ENCODE data around the gene CSHL1. TPM values are rescaled to one million over a fixed set of nuclear protein-coding genes. Genes with fewer than 3 reads are reported as not detected.

Gene CSHL1
- polyA plus RNA-seq, 3 donors: not detected

- WGBS (ENCODE audit: insufficient coverage): 100% methylated on average over 7 of the region's 18 CpGs
- DNase-seq: no peak
- Histone ChIP-seq H3K9ac (ENCODE audit: insufficient read depth, low read length, poor library complexity, severe bottlenecking) (no peak overlapping the region), H3K27me3 (ENCODE audit: control insufficient read depth in 2 of 2, insufficient read depth in 2 of 2, low read length in 2 of 2) (no peaks in the 10 kb centered on the region), H4K20me1 (ENCODE audit: insufficient read depth, low read length) (no peaks in the 10 kb centered on the region), H3K4me1 (ENCODE audit: control insufficient read depth in 1 of 2, insufficient read depth in 2 of 2, low read length in 2 of 2) (peaks cover 9 to 10% of the 10 kb centered on the region in 2 donors), H3K4me3 (replicated peaks in 1 of 3; ENCODE audit: low read depth in 2 of 3, low read length in 3 of 3) (no peak overlapping the region), H3K36me3 (replicated peaks in 1 of 2; ENCODE audit: control insufficient read depth in 1 of 2, insufficient read depth in 2 of 2, low read length in 2 of 2) (no peaks in the 10 kb centered on the region), H3K27ac (ENCODE audit: low read depth in 1 of 2, low read length in 2 of 2) (no peak overlapping the region), H3K79me2 (ENCODE audit: insufficient read depth, low read length) (no peaks in the 10 kb centered on the region), H2AFZ (ENCODE audit: insufficient read depth, low read depth, low read length, poor library complexity, severe bottlenecking) (no peak overlapping the region), H3K9me3 (replicated peaks in 1 of 2; ENCODE audit: control insufficient read depth in 1 of 2, insufficient read depth in 1 of 2, low read length in 2 of 2) (no peaks in the 10 kb centered on the region), H3K4me2 (replicated peaks; ENCODE audit: extremely low read depth, low read length, poor library complexity, severe bottlenecking) (no peak overlapping the region)
- H3K36me3 Mint-ChIP-seq: no peaks in the 10 kb centered on the region
- peaks cover 0 to 3% (median 0%) of the 10 kb centered on the region in 7 donors for H3K9me3 Mint-ChIP-seq
- H3K4me3 Mint-ChIP-seq: no peak overlapping the region
- intact Hi-C loops (cut with micrococcal nuclease): loop anchor here in 1 of 2 donors (5.0 kb wide), 1 partner anchor 47 kb away; no protein-coding TSS in a partner anchor
- H3K4me1 Mint-ChIP-seq: peaks cover 12% of the 10 kb centered on the region
- TF ChIP-seq, protein P1, sequence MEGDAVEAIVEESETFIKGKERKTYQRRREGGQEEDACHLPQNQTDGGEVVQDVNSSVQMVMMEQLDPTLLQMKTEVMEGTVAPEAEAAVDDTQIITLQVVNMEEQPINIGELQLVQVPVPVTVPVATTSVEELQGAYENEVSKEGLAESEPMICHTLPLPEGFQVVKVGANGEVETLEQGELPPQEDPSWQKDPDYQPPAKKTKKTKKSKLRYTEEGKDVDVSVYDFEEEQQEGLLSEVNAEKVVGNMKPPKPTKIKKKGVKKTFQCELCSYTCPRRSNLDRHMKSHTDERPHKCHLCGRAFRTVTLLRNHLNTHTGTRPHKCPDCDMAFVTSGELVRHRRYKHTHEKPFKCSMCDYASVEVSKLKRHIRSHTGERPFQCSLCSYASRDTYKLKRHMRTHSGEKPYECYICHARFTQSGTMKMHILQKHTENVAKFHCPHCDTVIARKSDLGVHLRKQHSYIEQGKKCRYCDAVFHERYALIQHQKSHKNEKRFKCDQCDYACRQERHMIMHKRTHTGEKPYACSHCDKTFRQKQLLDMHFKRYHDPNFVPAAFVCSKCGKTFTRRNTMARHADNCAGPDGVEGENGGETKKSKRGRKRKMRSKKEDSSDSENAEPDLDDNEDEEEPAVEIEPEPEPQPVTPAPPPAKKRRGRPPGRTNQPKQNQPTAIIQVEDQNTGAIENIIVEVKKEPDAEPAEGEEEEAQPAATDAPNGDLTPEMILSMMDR (IDR thresholded peaks at IDR 0.05): no peak
- peaks cover 6 to 7% (median 6%) of the 10 kb centered on the region in 3 donors for H3K27me3 Mint-ChIP-seq (ENCODE audit: low read depth in 3 of 3)
- no peak overlapping the region for H3K27ac Mint-ChIP-seq
Measured at GRCh38 chr17:63949576-63950250, 38.7 kb upstream of the CSHL1 start.

DNA sequence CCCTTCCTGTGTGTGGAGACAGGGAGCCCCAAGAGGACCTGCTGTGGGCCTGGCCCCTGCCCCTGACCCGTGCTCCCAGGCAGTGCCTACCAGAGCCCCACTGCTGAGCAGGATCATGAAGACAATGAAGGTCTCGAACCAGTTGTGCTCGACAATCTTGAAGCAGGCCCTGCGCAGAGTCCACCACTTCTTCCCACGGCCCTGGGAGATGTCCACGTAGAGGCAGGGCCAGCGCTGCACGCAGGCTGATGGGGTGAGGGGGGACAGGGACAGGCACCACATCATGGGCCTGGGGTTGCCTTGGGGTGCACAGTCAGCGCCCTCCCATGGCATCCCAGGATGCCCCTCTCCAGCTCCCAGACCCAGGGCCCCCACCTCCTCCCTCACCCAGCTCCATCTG, 37.5 kb upstream of the CSHL1 start:
- Histone ChIP-seq H3K79me2 (ENCODE audit: insufficient read depth, low read length) (no peaks in the 10 kb centered on the region), H2AFZ (ENCODE audit: insufficient read depth, low read depth, low read length, poor library complexity, severe bottlenecking) (no peak overlapping the region), H3K9ac (ENCODE audit: insufficient read depth, low read length, poor library complexity, severe bottlenecking) (no peak overlapping the region), H3K27me3 (ENCODE audit: control insufficient read depth in 2 of 2, insufficient read depth in 2 of 2, low read length in 2 of 2) (no peaks in the 10 kb centered on the region), H3K36me3 (replicated peaks in 1 of 2; ENCODE audit: control insufficient read depth in 1 of 2, insufficient read depth in 2 of 2, low read length in 2 of 2) (no peaks in the 10 kb centered on the region), H3K9me3 (replicated peaks in 1 of 2; ENCODE audit: control insufficient read depth in 1 of 2, insufficient read depth in 1 of 2, low read length in 2 of 2) (no peaks in the 10 kb centered on the region), H3K4me2 (replicated peaks; ENCODE audit: extremely low read depth, low read length, poor library complexity, severe bottlenecking) (no peak overlapping the region), H3K4me1 (ENCODE audit: control insufficient read depth in 1 of 2, insufficient read depth in 2 of 2, low read length in 2 of 2) (peaks cover 9 to 10% of the 10 kb centered on the region in 2 donors), H3K4me3 (replicated peaks in 1 of 3; ENCODE audit: low read depth in 2 of 3, low read length in 3 of 3) (no peak overlapping the region), H4K20me1 (ENCODE audit: insufficient read depth, low read length) (no peaks in the 10 kb centered on the region), H3K27ac (ENCODE audit: low read depth in 1 of 2, low read length in 2 of 2) (no peak overlapping the region)
- Mint-ChIP-seq H3K27ac (no peak overlapping the region), H3K4me3 (no peak overlapping the region), H3K36me3 (no peaks in the 10 kb centered on the region), H3K4me1 (peaks cover 6% of the 10 kb centered on the region), H3K27me3 (ENCODE audit: low read depth in 3 of 3) (peaks cover 0 to 8% (median 7%) of the 10 kb centered on the region in 3 donors), H3K9me3 (no peaks in the 10 kb centered on the region)
- 95% methylated on average over 7 of the region's 9 CpGs for WGBS (ENCODE audit: insufficient coverage)
- intact Hi-C loops (cut with micrococcal nuclease): loop anchor here in 1 of 2 donors (5.0 kb wide), 1 partner anchor 46 kb away; no protein-coding TSS in a partner anchor
- no peak for DNase-seq
- TF ChIP-seq, protein P1 (IDR thresholded peaks at IDR 0.05): no peak

Data from CD14-positive monocyte (primary cell).